Uterus (tissue), 4 donors: ENCODE data around the gene WHAMM. TPM values are rescaled to one million over a fixed set of nuclear protein-coding genes. Genes with fewer than 3 reads are reported as not detected.

Experiments used
- DNase-seq, 2 donors: peaks; one replicate each; pipeline ENCODE4 v3.0.0-alpha.2; 2019 to 2020
- H3K27ac ChIP-seq, 2 donors: fragments of 200-600 bp; sonication (generic); 1 replicate in 1 of 2; 2 replicates in 1 of 2; pipeline ENCODE4 v1.5.1; 2016 to 2018
- H3K27me3 ChIP-seq, 2 donors: fragments of 200-600 bp; sonication (generic); one replicate each; pipeline ENCODE4 v1.5.1; 2018 to 2019; ENCODE audit warnings: control low read depth in 1 of 2
- H3K36me3 ChIP-seq, 2 donors: fragments of 200-600 bp; sonication (generic); one replicate each; pipeline ENCODE4 v1.5.1; 2019; ENCODE audit warnings: control low read depth in 1 of 2
- H3K4me1 ChIP-seq, 2 donors: fragments of 200-600 bp; sonication (generic); one replicate each; pipeline ENCODE4 v1.5.1; 2018 to 2019; ENCODE audit warnings: control low read depth in 1 of 2
- H3K4me3 ChIP-seq, 2 donors: fragments of 200-600 bp; sonication (generic); 1 replicate in 1 of 2; 2 replicates in 1 of 2; pipeline ENCODE4 v1.5.1; 2018 to 2019; ENCODE audit warnings: mild to moderate bottlenecking in 1 of 2
- H3K9me3 ChIP-seq, 2 donors: fragments of 200-600 bp; sonication (generic); one replicate each; pipeline ENCODE4 v1.5.1; 2019; ENCODE audit warnings: control low read depth in 1 of 2
- CTCF ChIP-seq, 4 experiments: fragments of 200-600 bp in 2 of 4; fragments of 450-650 bp in 2 of 4; sonication (generic) in 2 of 4; IDR thresholded peaks; one replicate each; pipeline ENCODE4 v1.5.1; 2016 to 2019; ENCODE audit warnings: antibody characterized with exemption in 4 of 4, mild to moderate bottlenecking in 2 of 4, moderate library complexity in 1 of 4
- POLR2A ChIP-seq, 2 donors: fragments of 450-650 bp; IDR thresholded peaks; one replicate each; pipeline ENCODE4 v1.6.1; 2016; ENCODE audit warnings: antibody characterized with exemption in 2 of 2, mild to moderate bottlenecking in 1 of 2, moderate library complexity in 1 of 2
- intact Hi-C: fragments of 100-400 bp; cut with DNase I; formaldehyde crosslinking; loops from one replicate; pipeline ENCODE4 v1.15.1; 2023; ENCODE audit warnings: low total_unique reads
- total RNA-seq, 4 donors: library from RNA; depleted of rRNA in 3 of 4; stranded (reverse); fragments of >200 nt in 3 of 4; gene quantifications; one replicate each; pipeline versions ENCODE4 v1.1.0 to v1.2.4, GENCODE V29; 2014 to 2023
- donor health status: DM: yes; HTN: yes; CAD: no.

The WHAMM gene
- total RNA-seq, 4 donors from 2014 or later, result 3.5 to 10.8 (median 5.2) TPM

GRCh38 chr15:82803793-82804574, 5.4 kb upstream of the WHAMM start:
- no peak overlapping the region for H3K27ac ChIP-seq
- TF ChIP-seq POLR2A (IDR thresholded peaks at IDR 0.05), result no peak
- TF ChIP-seq CTCF (IDR thresholded peaks at IDR 0.05), result no peak
- no peaks in the 10 kb centered on the region for H3K36me3 ChIP-seq
- no peaks in the 10 kb centered on the region for H3K4me1 ChIP-seq
- H3K9me3 ChIP-seq, result no peaks in the 10 kb centered on the region
- H3K27me3 ChIP-seq, result no peaks in the 10 kb centered on the region
- intact Hi-C loops, result loop anchor here (10.0 kb wide), 1 partner anchor 49 kb away; no protein-coding TSS in a partner anchor
- no peak overlapping the region for H3K4me3 ChIP-seq
- DNase-seq, result no peak

GRCh38 chr15:82804575-82804949, 4.9 kb upstream of the WHAMM start:
- H3K4me1 ChIP-seq, result no peaks in the 10 kb centered on the region
- TF ChIP-seq CTCF (IDR thresholded peaks at IDR 0.05), result no peak
- intact Hi-C loops, result loop anchor here (10.0 kb wide), 1 partner anchor 50 kb away; no protein-coding TSS in a partner anchor
- no peak overlapping the region for H3K27ac ChIP-seq
- H3K27me3 ChIP-seq, result no peaks in the 10 kb centered on the region
- no peak overlapping the region for H3K4me3 ChIP-seq
- H3K36me3 ChIP-seq, result no peaks in the 10 kb centered on the region
- no peak for DNase-seq
- no peaks in the 10 kb centered on the region for H3K9me3 ChIP-seq

DNA sequence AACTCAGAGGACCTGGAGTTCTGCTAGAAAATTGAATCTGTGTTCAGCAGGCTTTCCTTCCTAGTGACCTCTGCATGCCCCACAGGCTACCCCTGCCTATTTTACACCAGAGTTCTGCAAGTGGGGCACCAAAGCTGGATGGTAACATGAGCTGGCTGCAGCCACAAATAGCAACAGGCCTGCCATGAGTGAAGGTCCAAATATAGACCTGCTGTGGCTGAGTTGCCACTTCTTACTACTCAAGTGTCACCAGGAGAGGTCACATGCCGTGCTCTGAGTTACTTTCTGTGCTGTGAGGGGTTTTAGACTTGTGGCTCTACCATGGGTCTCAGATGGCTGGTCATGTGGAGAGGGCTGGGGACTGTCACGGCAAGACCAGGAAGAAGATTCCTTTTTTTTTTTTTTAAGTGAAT, 3.4 kb upstream of the WHAMM start, which contains the start of gene FSD2:
FSD2 (minus strand) TSS at position 76 of the 413 bp plus-strand sequence. CDS start 18,679 bp downstream, outside the sequence.
- DNase-seq, result no peak
- TF ChIP-seq CTCF (IDR thresholded peaks at IDR 0.05), result no peak
- no peak for TF ChIP-seq POLR2A (IDR thresholded peaks at IDR 0.05)
- Histone ChIP-seq H3K27me3 (no peaks in the 10 kb centered on the region), H3K9me3 (no peaks in the 10 kb centered on the region), H3K4me1 (no peaks in the 10 kb centered on the region), H3K4me3 (no peak within 1 kb of the TSS), H3K36me3 (no peaks in the 10 kb centered on the region), H3K27ac (no peak within 1 kb of the TSS)
- intact Hi-C loops, result loop anchor here (10.0 kb wide), 1 partner anchor 51 kb away; no protein-coding TSS in a partner anchor

- DNase-seq, result no peak
- Histone ChIP-seq H3K27ac (no peak overlapping the region), H3K9me3 (no peaks in the 10 kb centered on the region), H3K36me3 (no peaks in the 10 kb centered on the region), H3K27me3 (no peaks in the 10 kb centered on the region), H3K4me1 (peaks cover 4 to 5% of the 10 kb centered on the region in 2 donors), H3K4me3 (no peak overlapping the region)
- intact Hi-C loops, result loop anchor here (10.0 kb wide), 1 partner anchor 53 kb away; no protein-coding TSS in a partner anchor
- no peak for TF ChIP-seq POLR2A (IDR thresholded peaks at IDR 0.05)
- no peak for TF ChIP-seq CTCF (IDR thresholded peaks at IDR 0.05)
Observed at GRCh38 chr15:82807920-82808633, 1.4 kb upstream of the WHAMM start.

- Histone ChIP-seq H3K36me3 (no peaks in the 10 kb centered on the region), H3K4me1 (peaks cover 4 to 5% of the 10 kb centered on the region in 2 donors), H3K27ac (peak overlapping the region in 1 of 2 donors; percentile 100), H3K27me3 (no peaks in the 10 kb centered on the region), H3K9me3 (no peaks in the 10 kb centered on the region), H3K4me3 (no peak overlapping the region)
- TF ChIP-seq POLR2A (IDR thresholded peaks at IDR 0.05) (no peak), CTCF (IDR thresholded peaks at IDR 0.05) (no peak)
- intact Hi-C loops, result loop anchor here (10.0 kb wide), 1 partner anchor 54 kb away; no protein-coding TSS in a partner anchor
- no peak for DNase-seq
Observed at GRCh38 chr15:82808634-82809041, 790 bp upstream of the WHAMM start.
